Calu3 (cell line): ENCODE results near the gene ZNF280D. TPM values are rescaled to one million over a fixed set of nuclear protein-coding genes. Genes with fewer than 3 reads are reported as not detected.

Source experiments
- BruUV-seq: library from RNA; stranded (reverse); fragments of 400-500 nt; replicated peaks from 2 replicates; lab custom pipeline; 2021; lab: Mats Ljungman, UMichigan
- CTCF ChIA-PET: fragments of 300-600 bp; sonication (Branson Sonifier 250); formaldehyde crosslinking; loops from one replicate; lab custom pipeline; 2022; ENCODE audit warnings: antibody characterized with exemption; lab: Charles Lee
- DNase-seq: peaks from one replicate; pipeline ENCODE4 v3.0.0; 2022
- H3K27ac Mint-ChIP-seq: one replicate; pipeline ENCODE4 v1.8.0; 2022; ENCODE audit warnings: mixed read lengths; ENCODE audit not compliant: unreplicated experiment
- H3K27me3 Mint-ChIP-seq: one replicate; pipeline ENCODE4 v1.8.0; 2022; ENCODE audit warnings: mixed read lengths; ENCODE audit not compliant: unreplicated experiment
- H3K36me3 Mint-ChIP-seq: one replicate; pipeline ENCODE4 v1.8.0; 2022; ENCODE audit warnings: mild to moderate bottlenecking, moderate library complexity, mixed read lengths; ENCODE audit not compliant: insufficient read depth, unreplicated experiment
- H3K4me1 Mint-ChIP-seq: one replicate; pipeline ENCODE4 v1.8.0; 2022; ENCODE audit warnings: mild to moderate bottlenecking, low read depth, mixed read lengths; ENCODE audit not compliant: unreplicated experiment
- H3K4me3 Mint-ChIP-seq: one replicate; pipeline ENCODE4 v1.8.0; 2022; ENCODE audit warnings: mild to moderate bottlenecking, low read depth, moderate library complexity, mixed read lengths; ENCODE audit not compliant: unreplicated experiment
- H3K9me3 Mint-ChIP-seq: one replicate; pipeline ENCODE4 v1.8.0; 2022; ENCODE audit warnings: low read depth, mixed read lengths; ENCODE audit not compliant: unreplicated experiment
- intact Hi-C: fragments of 100-400 bp; cut with micrococcal nuclease; formaldehyde crosslinking; loops from one replicate; pipeline ENCODE4 v1.10.0; 2022; ENCODE audit not compliant: unreplicated experiment
- total RNA-seq: library from RNA; stranded (reverse); gene quantifications from 2 replicates; pipeline ENCODE4 v1.2.3, GENCODE V29; 2022
- TF ChIP-seq, protein P1 (sequence below): fragments of 200-600 bp; IDR thresholded peaks from one replicate; pipeline ENCODE4 v1.8.0; 2022; ENCODE audit warnings: antibody characterized with exemption; ENCODE audit not compliant: unreplicated experiment

Gene ZNF280D
- total RNA-seq, 1 experiment from 2014 or later: 36.0 TPM

- no peaks in the 10 kb centered on the region for H3K27me3 Mint-ChIP-seq
- H3K27ac Mint-ChIP-seq: no peak overlapping the region
- TF ChIP-seq, protein P1, sequence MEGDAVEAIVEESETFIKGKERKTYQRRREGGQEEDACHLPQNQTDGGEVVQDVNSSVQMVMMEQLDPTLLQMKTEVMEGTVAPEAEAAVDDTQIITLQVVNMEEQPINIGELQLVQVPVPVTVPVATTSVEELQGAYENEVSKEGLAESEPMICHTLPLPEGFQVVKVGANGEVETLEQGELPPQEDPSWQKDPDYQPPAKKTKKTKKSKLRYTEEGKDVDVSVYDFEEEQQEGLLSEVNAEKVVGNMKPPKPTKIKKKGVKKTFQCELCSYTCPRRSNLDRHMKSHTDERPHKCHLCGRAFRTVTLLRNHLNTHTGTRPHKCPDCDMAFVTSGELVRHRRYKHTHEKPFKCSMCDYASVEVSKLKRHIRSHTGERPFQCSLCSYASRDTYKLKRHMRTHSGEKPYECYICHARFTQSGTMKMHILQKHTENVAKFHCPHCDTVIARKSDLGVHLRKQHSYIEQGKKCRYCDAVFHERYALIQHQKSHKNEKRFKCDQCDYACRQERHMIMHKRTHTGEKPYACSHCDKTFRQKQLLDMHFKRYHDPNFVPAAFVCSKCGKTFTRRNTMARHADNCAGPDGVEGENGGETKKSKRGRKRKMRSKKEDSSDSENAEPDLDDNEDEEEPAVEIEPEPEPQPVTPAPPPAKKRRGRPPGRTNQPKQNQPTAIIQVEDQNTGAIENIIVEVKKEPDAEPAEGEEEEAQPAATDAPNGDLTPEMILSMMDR: no peak
- peaks cover 41% of the 10 kb centered on the region for H3K4me1 Mint-ChIP-seq
- CTCF ChIA-PET: interaction anchor here (1.5 kb wide), 1 partner anchor 11 kb away, joined by 3 read pairs; no protein-coding TSS in a partner anchor
- no TSS peak for BruUV-seq
- intact Hi-C loops: no loop called here
- H3K36me3 Mint-ChIP-seq: no peaks in the 10 kb centered on the region
- DNase-seq: no peak
- no peaks in the 10 kb centered on the region for H3K9me3 Mint-ChIP-seq
- H3K4me3 Mint-ChIP-seq: no peak overlapping the region
These were observed 30.0 kb upstream of the ZNF280D start for GRCh38 chr15:56763141-56763895.

DNA sequence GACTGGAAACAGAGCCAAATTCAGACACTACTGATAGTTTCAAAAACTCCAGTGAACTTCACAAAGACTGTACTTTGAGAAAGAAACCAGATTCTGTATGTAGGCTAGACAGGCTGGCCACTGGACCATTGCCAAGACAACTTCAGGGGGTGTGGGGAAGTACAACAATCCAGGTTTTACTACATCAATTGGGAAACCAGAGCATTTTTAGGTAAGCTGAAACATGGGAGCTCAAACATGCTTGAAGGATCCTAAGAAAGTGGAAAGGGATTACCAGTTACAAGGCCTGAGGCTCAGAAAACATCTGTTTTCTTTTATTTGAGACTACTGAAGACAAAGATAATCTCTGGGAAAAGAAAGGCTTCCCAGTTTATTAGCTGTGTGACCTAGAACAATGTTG lies 26.9 kb upstream of the ZNF280D start:
- Mint-ChIP-seq H3K27me3 (no peaks in the 10 kb centered on the region), H3K9me3 (no peaks in the 10 kb centered on the region), H3K4me3 (no peak overlapping the region), H3K36me3 (no peaks in the 10 kb centered on the region), H3K27ac (no peak overlapping the region), H3K4me1 (peaks cover 36% of the 10 kb centered on the region)
- no TSS peak for BruUV-seq
- peak; percentile 51 for DNase-seq
- intact Hi-C loops: no loop called here
- TF ChIP-seq, protein P1: no peak
- CTCF ChIA-PET: interaction anchor here (0.8 kb wide), 1 partner anchor 40 kb away, joined by 5 read pairs; no protein-coding TSS in a partner anchor

DNA sequence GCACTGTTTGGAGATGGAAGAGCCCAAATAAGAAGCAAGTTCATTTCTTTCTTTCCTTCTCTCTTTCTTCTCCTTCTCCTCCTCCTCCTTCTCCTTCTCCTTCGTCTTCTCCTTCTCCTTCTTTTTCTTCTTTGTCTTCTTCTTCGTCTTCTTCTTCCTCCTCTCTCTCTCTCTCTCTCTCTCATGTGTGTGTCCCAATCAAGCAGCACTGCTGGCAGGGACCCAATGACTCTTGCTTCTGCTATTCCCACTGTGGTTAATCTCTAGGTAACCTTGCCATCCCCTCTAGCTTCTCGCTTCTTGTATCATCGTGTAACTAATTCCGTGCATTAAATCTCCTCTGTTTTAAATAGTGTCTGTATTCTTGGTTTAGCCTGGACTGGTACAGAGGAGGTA lies 26.1 kb upstream of the ZNF280D start:
- intact Hi-C loops: no loop called here
- H3K36me3 Mint-ChIP-seq: no peaks in the 10 kb centered on the region
- H3K4me3 Mint-ChIP-seq: peak overlapping the region; percentile 9
- CTCF ChIA-PET: interaction anchor here (0.7 to 1.4 kb wide), 3 partner anchors 26 to 77 kb away, joined by 4 to 5 read pairs (median 4); partner anchors contain the start of gene ZNF280D
- peak; percentile 75 for DNase-seq
- no peaks in the 10 kb centered on the region for H3K9me3 Mint-ChIP-seq
- peak overlapping the region; percentile 30 for H3K27ac Mint-ChIP-seq
- TF ChIP-seq, protein P1: no peak
- peaks cover 36% of the 10 kb centered on the region for H3K4me1 Mint-ChIP-seq
- no peaks in the 10 kb centered on the region for H3K27me3 Mint-ChIP-seq
- BruUV-seq: no TSS peak

DNA sequence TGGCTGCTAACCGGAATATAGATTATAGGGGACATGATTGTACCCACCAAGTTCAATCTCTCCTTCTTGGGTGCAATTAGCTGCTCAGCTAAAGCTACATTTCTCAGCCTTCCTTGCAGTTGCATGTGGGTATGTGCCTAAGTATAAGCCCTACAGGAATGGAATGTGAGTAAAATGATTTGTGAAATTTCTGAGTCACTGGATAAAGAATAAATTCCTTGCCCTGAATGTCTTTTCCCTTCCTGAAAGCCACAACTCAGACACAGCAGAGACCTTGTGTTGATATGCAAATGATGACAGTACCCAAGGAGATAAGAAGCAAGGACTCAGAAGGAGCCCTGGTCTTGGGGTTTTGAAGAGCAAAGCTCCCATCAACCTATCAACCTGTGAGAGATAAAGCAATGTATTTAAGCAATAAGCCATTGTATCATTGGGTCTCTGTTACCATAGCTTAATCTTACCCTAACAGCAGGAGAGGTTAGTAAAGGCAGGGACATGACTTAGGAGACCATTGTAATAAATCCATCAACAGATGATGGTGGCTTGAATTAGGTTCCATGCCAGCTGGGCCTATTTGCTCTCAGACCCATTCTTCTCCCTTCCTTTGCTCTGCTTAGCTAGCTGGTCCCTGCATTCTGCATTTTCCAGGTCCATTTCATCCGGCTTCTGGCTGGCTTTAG lies 25.6 kb upstream of the ZNF280D start:
- TF ChIP-seq, protein P1: no peak
- intact Hi-C loops: no loop called here
- DNase-seq: no peak
- Mint-ChIP-seq H3K27ac (peak overlapping the region; percentile 30), H3K36me3 (no peaks in the 10 kb centered on the region), H3K4me3 (peak overlapping the region; percentile 9), H3K9me3 (no peaks in the 10 kb centered on the region), H3K27me3 (no peaks in the 10 kb centered on the region), H3K4me1 (peaks cover 36% of the 10 kb centered on the region)
- CTCF ChIA-PET: interaction anchor here (0.7 to 1.4 kb wide), 4 partner anchors 25 to 111 kb away, joined by 4 to 5 read pairs (median 4); partner anchors contain the start of gene ZNF280D
- BruUV-seq: no TSS peak
